GM19043 (cell line): ENCODE data around the gene TAS2R31.

Source experiments
- ATAC-seq: cut with Tn5 transposase; IDR thresholded peaks from one replicate; pipeline ENCODE4 v1.9.1; 2021; ENCODE audit warnings: low read depth; ENCODE audit not compliant: unreplicated experiment

The TAS2R31 gene

DNA sequence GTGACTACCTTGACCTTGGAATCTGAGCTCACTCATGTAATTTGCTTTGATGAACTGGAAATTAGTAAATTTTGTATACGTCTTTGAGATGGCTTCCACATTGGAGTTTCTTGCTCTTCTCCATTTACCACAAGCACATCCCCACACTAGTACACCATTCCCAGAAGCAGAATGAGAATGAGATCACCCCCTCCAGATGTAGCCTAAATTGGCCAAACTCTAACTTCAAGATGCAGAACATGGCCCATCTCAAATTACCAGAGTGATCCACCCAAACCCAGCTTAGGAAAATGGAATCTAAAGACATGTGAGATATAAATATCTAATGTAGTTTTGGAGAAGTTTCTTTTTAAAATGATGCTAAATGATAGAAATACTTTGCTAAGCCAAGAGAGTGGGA, 23.6 kb downstream of the TAS2R31 start:
- no peak for ATAC-seq

DNA sequence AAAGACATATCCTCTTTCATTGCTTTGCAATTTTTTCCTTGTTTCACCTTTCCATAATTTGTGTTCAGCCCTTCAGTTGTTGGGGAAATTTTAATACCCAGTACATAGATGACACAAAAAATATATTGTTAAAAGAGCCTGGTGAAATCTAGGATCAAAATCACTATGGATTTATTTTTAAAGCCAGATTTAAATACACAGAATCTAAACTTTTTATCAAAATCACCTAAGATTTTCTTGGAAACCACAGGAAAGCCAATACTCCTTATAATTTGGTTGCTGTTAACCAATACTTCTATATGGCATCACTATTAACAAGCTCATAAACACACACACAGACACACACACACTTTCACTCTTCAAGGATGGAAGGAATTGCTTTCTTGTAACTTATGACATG, 33.0 kb downstream of the TAS2R31 start, which contains the start of gene TAS2R20:
TSS of gene TAS2R20 (minus strand) at position 101 of the 400 bp plus-strand sequence. CDS start 429 bp downstream, outside the sequence.
- no peak for ATAC-seq

DNA sequence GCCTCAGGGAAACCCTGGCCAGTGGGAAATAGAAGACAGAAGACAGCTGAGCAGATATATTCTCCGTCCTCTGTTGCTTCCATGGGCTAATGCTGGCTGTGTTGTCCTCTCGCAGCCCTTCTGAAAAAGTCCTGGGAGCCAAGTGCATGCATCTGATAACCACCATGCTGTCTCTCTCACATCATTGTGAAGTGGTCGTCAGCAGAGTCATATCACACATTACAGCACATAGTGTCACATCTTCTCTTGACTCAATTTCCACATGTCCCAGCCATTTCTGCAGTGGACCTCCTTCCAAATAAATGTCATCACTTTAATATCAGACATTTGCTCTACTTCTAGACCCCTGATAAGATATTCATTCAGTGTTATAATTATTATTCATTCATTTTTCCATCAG, 36.9 kb downstream of the TAS2R31 start:
- ATAC-seq = no peak

DNA sequence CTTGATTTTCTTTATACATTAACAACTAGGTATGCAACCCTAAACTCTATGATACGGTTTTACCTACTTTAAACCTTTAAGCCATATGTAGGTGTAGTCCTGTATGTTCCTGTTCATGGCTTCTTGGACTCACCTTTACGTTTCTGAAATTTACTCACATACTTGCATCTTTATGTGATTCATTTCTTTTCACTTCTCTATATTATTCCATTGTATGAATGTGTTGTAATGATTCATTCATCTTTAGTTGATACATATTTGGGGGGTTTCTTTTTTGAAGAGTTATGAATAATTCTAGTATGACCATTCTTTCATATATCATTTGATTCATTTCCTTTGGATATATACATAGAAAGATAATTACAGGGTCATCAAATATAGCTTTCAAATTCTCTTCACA, 42.1 kb downstream of the TAS2R31 start:
- no peak for ATAC-seq

DNA sequence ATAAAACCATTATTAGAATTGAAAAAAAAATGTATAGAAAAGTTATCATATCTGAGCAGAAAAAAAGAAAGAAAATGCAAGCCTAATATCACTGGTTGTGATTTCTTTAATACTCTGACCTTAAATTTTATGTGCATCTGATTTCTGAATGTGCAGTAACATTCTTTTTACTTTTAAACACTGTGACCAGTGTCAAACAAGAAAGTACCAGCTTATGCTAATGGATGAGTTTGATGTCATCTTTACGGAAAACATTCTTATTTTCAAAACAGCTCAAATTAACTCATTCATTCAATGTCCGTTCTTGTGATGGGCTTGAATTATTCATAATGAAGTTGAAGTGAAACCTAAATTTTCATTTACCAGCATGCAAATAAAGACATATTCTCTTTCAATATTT, 44.4 kb downstream of the TAS2R31 start, which contains the start of gene TAS2R50:
TSS of gene TAS2R50 (minus strand) at position 101 of the 400 bp plus-strand sequence. CDS start at position 49, 52 bp downstream.
- ATAC-seq = no peak

DNA sequence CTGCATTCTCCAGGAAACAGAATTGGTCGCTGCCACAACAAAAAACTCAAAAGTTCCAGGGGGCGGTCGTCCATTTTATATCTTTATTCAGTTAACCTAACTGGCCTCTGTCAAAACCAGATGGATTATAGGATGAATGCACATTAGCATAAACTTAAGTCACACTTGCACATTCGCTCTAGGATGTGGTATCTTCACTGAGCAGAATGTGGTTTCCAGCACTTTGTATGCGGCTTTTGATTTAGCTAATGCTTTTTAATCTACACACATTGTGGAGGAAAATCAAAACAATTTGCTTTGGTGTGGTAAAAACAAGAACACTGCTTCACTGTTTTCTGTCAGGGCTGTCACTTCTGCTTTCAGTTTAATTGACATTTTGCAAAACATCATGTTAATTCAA, 49.0 kb downstream of the TAS2R31 start:
- ATAC-seq = no peak
